Measurements from ENCODE around the gene SLC50A1. TPM values are rescaled to one million over a fixed set of nuclear protein-coding genes. Genes with fewer than 3 reads are reported as not detected.
"Not testable (repeated sequence)": the region's sequence is repeated elsewhere in the genome, so short reads cannot be mapped to it uniquely, and the experiment has no call there.

Gene SLC50A1
- total RNA-seq, 6 experiments from 2014 or later, result 23.5 to 36.4 (median 29.5) TPM

DNA sequence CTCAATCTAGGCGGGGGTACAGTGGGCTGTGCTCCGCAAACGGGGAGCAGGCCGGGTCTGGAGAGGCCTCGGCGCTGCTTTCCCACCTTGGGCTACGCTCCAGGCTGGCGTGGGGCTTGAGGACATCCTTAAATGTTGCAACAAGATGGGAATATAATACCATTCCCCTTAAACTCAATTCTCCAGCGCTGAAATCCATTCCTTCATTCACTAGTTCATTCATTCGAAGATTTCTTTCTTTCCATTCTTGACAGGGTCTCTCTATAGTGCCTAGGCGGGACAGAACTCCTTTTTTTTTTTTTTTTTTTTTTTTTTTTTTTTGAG is 4.9 kb downstream of the SLC50A1 start:
- peak overlapping the region; percentile 98 for H3K4me3 Mint-ChIP-seq
- no peak for DNase-seq
- peaks cover 9% of the 10 kb centered on the region for H3K27me3 Mint-ChIP-seq (ENCODE audit: insufficient read depth)
- no peak for TF ChIP-seq CTCF (IDR thresholded peaks at IDR 0.05)
- H3K36me3 Mint-ChIP-seq (ENCODE audit: low read depth), result peaks cover 14% of the 10 kb centered on the region
- peaks cover 25% of the 10 kb centered on the region for H3K4me1 Mint-ChIP-seq (ENCODE audit: low read depth)
- no peaks in the 10 kb centered on the region for H3K9me3 Mint-ChIP-seq
- peak overlapping the region; percentile 89 for H3K27ac Mint-ChIP-seq

DNA sequence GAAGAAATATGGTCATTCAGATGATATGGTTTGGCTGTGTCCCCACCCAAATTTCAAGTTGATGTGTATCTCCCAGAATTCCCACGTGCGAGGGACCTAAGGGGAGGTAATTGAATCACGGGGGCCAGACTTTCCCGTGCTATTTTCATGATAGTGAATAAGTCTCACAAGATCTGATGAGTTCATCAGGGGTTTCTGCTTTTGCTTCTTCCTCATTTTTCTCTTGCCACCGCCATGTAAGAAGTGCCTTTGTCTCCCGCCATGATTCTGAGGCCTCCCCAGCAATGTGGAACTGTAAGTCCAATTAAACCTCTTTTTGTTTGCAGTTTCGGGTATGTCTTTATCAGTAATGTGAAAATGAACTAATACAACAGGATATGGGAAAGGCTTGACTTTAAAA is 6.1 kb downstream of the SLC50A1 start:
- Mint-ChIP-seq H3K4me3 (no peak overlapping the region), H3K9me3 (no peaks in the 10 kb centered on the region), H3K4me1 (ENCODE audit: low read depth) (peaks cover 23% of the 10 kb centered on the region), H3K27ac (no peak overlapping the region), H3K27me3 (ENCODE audit: insufficient read depth) (peaks cover 13% of the 10 kb centered on the region), H3K36me3 (ENCODE audit: low read depth) (peaks cover 14% of the 10 kb centered on the region)
- no peak for TF ChIP-seq CTCF (IDR thresholded peaks at IDR 0.05)
- no peak for DNase-seq

- peaks cover 32% of the 10 kb centered on the region for H3K27me3 Mint-ChIP-seq (ENCODE audit: insufficient read depth)
- DNase-seq, result no peak
- H3K36me3 Mint-ChIP-seq (ENCODE audit: low read depth), result no peaks in the 10 kb centered on the region
- H3K4me3 Mint-ChIP-seq, result no peak overlapping the region
- H3K9me3 Mint-ChIP-seq, result no peaks in the 10 kb centered on the region
- H3K27ac Mint-ChIP-seq, result no peak overlapping the region
- peak; percentile 30; the same call in 1 of the 2 replicates for TF ChIP-seq CTCF (IDR thresholded peaks at IDR 0.05)
- H3K4me1 Mint-ChIP-seq (ENCODE audit: low read depth), result no peaks in the 10 kb centered on the region
These were observed 9.8 kb downstream of the SLC50A1 start for GRCh38 chr1:155145491-155145890.

DNA sequence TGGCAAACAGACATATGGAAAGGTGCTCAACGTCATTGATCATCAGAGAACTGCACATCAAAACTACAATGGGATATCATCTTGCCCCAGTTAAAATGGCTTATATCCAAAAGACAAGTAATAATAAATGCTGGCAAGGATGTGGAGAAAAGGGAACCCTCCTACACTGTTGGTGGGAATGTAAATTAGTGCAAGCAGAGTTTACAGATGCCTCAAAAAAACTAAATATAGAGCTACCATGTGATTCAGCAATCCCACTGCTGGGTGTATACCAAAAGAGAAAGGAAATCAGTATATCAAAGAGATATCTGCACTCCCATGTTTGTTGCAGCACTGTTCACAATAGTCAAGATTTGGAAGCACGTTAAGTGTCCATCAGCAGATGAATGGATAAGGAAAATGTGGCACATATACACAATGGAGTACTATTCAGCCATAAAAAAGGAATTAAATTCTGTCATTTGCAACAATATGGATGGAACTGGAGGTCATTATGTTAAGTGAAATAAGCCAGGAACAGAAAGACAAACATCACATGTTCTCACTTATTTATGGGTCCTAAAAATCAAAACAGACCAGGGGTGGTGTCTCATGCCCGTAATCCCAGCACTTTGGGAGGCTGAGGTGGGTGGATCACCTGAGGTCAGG is 20.5 kb downstream of the SLC50A1 start:
- H3K4me3 Mint-ChIP-seq; H3K4me1 Mint-ChIP-seq (ENCODE audit: low read depth); H3K36me3 Mint-ChIP-seq (ENCODE audit: low read depth); H3K9me3 Mint-ChIP-seq; H3K27ac Mint-ChIP-seq; DNase-seq: not testable (repeated sequence)
- peaks cover 18% of the 10 kb centered on the region for H3K27me3 Mint-ChIP-seq (ENCODE audit: insufficient read depth)

- no peak overlapping the region for H3K27ac Mint-ChIP-seq
- no peak for DNase-seq
- H3K27me3 Mint-ChIP-seq (ENCODE audit: insufficient read depth), result peaks cover 19% of the 10 kb centered on the region
- H3K9me3 Mint-ChIP-seq, result no peaks in the 10 kb centered on the region
- H3K4me3 Mint-ChIP-seq, result no peak overlapping the region
- TF ChIP-seq CTCF (IDR thresholded peaks at IDR 0.05), result no peak
- H3K36me3 Mint-ChIP-seq (ENCODE audit: low read depth), result no peaks in the 10 kb centered on the region
- H3K4me1 Mint-ChIP-seq (ENCODE audit: low read depth), result no peaks in the 10 kb centered on the region
These were observed 23.3 kb downstream of the SLC50A1 start for GRCh38 chr1:155158991-155159390.

DNA sequence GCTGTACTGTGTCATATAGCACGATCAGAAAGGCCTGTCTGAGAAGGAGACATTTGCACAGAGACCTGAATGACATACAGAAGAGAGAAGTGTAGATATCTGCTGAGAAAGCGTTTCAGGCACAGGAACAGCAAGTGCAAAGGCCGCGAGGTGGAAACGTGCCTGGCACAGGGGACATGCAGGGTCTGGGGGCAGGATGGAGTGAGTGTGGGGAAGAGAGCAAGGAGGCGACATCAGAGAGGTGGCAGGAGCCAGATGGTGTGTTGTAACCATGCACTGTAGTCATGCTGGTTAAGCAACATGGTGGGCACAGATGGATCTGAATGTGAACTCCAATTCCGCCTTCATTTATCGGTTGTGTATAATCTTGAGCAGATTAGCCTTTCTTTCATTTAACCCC is 24.5 kb downstream of the SLC50A1 start:
- DNase-seq, result no peak
- no peak for TF ChIP-seq CTCF (IDR thresholded peaks at IDR 0.05)
- Mint-ChIP-seq H3K27me3 (ENCODE audit: insufficient read depth) (peaks cover 16% of the 10 kb centered on the region), H3K9me3 (no peaks in the 10 kb centered on the region), H3K4me1 (ENCODE audit: low read depth) (no peaks in the 10 kb centered on the region), H3K4me3 (no peak overlapping the region), H3K27ac (no peak overlapping the region), H3K36me3 (ENCODE audit: low read depth) (no peaks in the 10 kb centered on the region)

DNA sequence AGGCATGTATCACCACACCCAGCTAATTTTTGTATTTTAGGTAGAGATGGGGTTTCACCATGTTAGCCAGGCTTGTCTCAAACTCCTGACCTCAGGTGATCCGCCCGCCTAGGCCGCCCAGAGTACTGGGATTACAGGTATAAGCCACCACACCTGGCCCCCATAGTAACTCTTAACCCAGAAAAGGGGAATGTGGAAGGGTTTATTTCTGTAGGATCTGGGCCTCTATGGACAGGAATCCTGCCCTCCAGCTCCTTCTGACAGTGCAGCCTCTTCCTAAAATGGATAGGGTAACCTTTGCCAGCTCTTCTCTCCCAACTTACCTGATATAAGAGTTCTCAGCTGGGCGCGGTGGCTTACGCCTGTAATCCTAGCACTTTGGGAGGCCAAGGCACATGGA is 27.0 kb downstream of the SLC50A1 start:
- H3K4me1 Mint-ChIP-seq (ENCODE audit: low read depth); H3K4me3 Mint-ChIP-seq; H3K9me3 Mint-ChIP-seq; H3K27ac Mint-ChIP-seq; DNase-seq; H3K36me3 Mint-ChIP-seq (ENCODE audit: low read depth): not testable (repeated sequence)
- peaks cover 20% of the 10 kb centered on the region for H3K27me3 Mint-ChIP-seq (ENCODE audit: insufficient read depth)

GRCh38 chr1:155163785-155164184 is 28.1 kb downstream of the SLC50A1 start:
- H3K4me1 Mint-ChIP-seq (ENCODE audit: low read depth); H3K4me3 Mint-ChIP-seq; H3K36me3 Mint-ChIP-seq (ENCODE audit: low read depth); DNase-seq; H3K9me3 Mint-ChIP-seq; H3K27ac Mint-ChIP-seq: not testable (repeated sequence)
- H3K27me3 Mint-ChIP-seq (ENCODE audit: insufficient read depth), result peaks cover 17% of the 10 kb centered on the region

DNA sequence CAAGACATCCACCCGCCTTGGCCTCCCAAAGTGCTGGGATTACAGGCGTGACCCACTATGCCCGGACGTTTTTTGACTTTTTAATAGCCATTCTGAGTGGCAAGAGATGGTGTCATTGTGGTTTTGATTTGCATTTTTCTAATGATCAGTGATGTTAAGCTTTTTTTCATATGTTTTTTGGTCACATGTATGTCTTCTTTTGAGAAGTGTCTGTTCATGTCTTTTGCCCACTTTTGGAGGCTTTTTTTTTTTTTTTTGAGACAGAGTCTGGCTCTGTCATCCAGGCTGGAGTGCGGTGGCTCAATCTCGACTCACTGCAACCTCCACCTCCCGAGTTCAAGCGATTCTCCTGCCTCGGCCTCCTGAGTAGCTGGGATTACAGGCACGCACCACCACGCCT is 29.0 kb downstream of the SLC50A1 start:
- H3K36me3 Mint-ChIP-seq (ENCODE audit: low read depth); H3K4me3 Mint-ChIP-seq; H3K27ac Mint-ChIP-seq; DNase-seq; H3K9me3 Mint-ChIP-seq; H3K4me1 Mint-ChIP-seq (ENCODE audit: low read depth): not testable (repeated sequence)
- peaks cover 12% of the 10 kb centered on the region for H3K27me3 Mint-ChIP-seq (ENCODE audit: insufficient read depth)

Measured in HFFc6 (cell line).